ENCODE measurements around the gene THY1.

THY1 gene

DNA sequence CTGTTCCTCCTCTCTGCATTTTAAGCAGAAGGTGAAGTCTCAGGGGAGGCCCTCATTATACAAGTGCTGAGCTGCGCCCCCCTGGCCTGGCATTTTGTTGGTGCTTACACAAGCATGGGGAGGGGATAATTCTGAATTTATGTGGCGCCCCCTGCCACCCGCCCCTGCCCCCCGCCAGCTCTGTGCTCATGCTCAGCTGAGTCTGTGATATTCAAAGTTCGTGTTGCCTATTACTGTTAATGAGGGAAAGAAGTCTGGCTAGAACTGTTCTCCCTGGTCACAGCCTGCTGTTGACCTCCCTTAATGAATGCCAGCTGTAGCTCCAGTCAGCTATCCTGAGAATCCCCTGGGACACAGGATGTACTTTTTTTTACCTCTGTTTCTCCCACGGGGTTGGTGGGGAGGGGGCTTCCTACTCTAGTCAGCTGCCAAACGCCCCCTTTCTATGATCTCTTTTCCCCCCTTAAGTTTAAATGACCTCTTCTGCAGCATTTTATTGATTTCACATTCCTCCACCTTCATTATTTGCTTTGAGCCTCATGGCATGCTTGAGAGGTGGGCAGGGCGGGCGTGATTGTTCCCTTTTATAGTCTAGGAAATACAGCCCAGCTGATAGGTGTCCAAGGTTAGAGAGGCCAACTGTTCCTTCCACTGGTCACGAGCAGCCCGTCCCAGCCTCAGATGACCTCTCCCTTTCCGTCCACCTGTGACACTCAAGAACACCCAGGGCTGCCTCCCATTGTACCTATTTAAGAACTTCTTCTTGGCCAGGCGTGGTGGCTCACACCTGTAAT, 53.6 kb downstream of the THY1 start:
- no peak for DNase-seq (ENCODE audit: low read depth)

DNA sequence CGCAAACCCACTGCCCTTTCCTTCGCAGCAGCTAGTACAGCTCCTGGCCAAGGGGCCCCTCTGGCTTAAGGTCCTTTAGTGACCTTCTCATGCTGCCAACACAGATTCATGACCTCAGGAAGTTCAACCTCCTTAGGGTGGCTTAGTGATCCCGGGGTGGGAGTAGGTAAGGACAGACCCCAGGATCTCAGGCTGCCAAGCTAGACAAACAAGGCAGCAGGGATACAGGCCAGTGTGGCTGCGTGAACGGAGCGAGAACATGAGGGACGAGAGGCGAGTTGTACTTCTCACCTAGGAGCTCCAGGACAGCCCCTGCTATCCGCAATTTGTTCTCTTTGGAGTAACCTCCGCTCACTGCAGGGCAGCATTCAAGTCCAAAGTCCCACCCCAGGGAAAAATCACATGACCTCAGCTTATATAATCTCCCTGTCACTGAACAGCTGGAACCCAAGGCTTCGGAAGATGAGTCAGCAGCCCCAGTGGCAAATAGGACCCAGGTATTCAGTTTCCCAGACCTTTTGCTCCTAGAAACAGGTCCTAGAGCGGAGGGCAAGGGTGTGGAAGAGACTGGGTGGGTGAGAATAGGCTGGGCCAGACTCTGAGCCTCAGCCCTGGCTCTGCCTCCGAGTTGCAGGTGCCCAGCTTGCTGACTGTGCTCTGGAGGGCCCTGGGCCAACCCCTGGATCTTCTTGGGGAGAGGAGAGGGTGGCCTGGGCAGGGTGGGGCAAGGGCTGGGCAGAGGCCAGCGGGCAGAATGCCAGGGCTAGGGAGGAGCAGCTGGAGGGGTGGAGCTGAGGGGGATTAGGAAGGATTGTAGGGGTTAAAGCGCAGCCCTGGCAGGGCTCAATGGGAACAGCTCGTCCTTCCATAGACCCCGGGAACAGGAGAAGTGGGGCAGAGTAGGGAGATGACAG, 54.6 kb downstream of the THY1 start:
- DNase-seq (ENCODE audit: low read depth), result no peak

GRCh38 chr11:119367661-119368120, 55.3 kb downstream of the THY1 start:
- no peak for DNase-seq (ENCODE audit: low read depth)

All from stimulated activated CD8-positive, alpha-beta memory T cell treated with anti-CD3 and anti-CD28 coated beads, Interleukin-15, amount 100 ng/mL, for 1 hour (primary cell).